ENCODE results near the gene ADAMTS4.
"Not testable (repeated sequence)": the region's sequence is repeated elsewhere in the genome, so short reads cannot be mapped to it uniquely, and the experiment has no call there.

The ADAMTS4 gene, protein sequence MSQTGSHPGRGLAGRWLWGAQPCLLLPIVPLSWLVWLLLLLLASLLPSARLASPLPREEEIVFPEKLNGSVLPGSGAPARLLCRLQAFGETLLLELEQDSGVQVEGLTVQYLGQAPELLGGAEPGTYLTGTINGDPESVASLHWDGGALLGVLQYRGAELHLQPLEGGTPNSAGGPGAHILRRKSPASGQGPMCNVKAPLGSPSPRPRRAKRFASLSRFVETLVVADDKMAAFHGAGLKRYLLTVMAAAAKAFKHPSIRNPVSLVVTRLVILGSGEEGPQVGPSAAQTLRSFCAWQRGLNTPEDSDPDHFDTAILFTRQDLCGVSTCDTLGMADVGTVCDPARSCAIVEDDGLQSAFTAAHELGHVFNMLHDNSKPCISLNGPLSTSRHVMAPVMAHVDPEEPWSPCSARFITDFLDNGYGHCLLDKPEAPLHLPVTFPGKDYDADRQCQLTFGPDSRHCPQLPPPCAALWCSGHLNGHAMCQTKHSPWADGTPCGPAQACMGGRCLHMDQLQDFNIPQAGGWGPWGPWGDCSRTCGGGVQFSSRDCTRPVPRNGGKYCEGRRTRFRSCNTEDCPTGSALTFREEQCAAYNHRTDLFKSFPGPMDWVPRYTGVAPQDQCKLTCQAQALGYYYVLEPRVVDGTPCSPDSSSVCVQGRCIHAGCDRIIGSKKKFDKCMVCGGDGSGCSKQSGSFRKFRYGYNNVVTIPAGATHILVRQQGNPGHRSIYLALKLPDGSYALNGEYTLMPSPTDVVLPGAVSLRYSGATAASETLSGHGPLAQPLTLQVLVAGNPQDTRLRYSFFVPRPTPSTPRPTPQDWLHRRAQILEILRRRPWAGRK

DNA sequence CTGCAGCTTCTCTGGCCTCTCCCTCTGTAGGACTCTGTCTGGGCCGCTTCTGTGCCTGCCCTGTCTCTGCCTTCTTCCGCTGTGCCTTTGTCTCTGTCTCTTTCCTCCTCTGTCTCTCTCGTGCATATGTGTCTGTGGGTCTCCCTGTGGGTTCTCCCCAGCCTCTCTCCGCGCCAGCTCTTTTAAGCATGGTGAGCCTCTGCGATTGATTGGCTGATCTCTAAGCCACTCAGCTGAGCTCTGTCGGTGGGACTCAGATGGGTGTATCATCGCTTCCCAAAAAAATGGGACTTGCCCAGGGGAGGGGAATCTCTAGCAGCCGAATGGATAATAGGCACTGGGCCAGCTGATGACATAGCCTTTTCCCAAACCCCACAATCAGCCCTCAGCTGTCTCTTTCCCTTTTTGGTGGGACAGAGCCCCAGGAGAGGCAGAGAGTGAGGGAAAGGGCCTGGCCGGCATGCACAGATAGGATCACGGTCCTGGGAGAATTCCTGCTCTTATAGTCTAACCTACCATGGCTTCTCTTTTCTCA is at the start of gene ADAMTS4:
Gene ADAMTS4 (minus strand): TSS at position 158 of the 535 bp plus-strand sequence. CDS start 427 bp downstream, outside the sequence.
- peak; percentile 67 for DNase-seq (ENCODE audit: low read depth)

DNA sequence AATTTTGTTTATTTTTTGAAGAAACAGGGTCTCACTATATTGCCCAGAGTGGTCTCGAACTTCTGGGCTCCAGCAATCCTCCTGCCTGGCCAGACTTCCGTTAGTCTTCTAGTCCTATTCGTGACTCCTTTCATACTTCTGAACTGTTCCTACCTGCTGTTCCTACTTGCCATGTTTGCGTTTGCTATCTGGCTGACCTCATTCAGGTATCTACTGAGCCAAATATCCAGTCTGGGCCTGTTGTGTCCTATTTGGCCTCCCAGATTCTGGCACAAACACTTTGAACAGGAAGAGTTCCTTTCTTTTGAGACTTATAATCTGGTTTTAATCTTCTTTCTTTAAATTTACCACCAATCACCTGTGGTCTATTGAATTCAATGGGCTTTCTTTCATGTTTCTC is 46.0 kb upstream of the ADAMTS4 start:
- DNase-seq (ENCODE audit: low read depth): no peak

DNA sequence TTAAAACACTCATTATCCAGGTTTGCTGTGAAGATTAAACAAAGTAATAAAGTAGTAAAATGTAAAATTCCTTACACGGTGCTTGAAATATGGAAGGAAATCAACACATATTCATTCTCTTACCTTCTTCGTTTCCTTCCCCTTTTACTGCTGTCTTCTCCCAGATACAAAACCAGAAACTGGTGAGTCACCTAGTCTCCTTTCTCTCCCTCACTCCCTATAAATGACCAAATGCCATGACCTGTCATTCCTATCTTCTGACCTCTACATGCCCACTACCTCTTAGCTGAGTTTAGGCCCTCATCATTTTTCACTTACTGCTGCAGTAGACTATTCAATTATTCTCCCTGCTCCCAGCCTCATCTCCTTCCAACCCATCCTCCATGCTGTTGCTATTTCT is 43.5 kb upstream of the ADAMTS4 start:
- DNase-seq (ENCODE audit: low read depth): no peak

DNA sequence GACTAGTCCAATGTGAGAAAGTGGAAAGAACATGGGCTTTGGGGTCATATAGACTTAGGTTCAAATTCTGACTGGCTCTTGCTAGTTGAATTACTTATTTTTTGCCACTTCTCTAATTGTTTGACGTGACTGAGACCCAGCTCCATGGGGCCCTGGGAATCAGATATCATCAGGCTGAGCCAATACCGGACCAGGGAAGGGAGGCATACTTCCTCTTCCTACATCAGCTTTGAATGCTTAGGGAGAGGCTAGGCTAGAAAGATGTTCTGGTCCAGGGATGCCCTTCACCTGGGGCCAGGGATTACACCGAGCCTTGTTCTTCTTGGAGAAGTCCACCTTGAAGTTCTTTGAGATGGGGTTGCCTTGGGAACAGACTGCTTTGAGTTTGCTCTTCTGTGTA is 42.8 kb upstream of the ADAMTS4 start:
- no peak for DNase-seq (ENCODE audit: low read depth)

DNA sequence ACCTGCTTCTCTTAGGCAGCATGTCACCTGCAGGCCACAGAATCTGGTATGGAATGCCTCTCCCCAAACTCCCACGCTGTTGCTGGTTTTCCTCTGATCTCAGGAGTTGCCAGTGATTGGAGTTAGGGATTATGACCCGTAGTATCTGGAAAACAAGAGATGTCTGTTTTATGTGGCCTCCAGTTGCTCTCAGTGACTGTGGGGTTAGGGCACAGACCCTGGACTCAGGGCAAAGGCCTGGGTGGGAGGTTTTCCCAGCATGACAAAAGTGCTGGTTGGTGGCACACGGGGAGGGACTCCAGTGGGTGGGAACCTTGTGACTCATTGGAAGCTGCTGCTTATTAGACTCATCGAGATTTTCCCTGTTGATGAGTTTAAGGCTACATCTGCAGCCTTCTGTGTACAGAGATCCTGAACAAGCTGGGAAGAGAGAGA is 39.2 kb upstream of the ADAMTS4 start, which contains the start of gene NR1I3:
Gene NR1I3 (minus strand): TSS at position 165 of the 435 bp plus-strand sequence. CDS start 1,638 bp downstream, outside the sequence.
- DNase-seq (ENCODE audit: low read depth): no peak

DNA sequence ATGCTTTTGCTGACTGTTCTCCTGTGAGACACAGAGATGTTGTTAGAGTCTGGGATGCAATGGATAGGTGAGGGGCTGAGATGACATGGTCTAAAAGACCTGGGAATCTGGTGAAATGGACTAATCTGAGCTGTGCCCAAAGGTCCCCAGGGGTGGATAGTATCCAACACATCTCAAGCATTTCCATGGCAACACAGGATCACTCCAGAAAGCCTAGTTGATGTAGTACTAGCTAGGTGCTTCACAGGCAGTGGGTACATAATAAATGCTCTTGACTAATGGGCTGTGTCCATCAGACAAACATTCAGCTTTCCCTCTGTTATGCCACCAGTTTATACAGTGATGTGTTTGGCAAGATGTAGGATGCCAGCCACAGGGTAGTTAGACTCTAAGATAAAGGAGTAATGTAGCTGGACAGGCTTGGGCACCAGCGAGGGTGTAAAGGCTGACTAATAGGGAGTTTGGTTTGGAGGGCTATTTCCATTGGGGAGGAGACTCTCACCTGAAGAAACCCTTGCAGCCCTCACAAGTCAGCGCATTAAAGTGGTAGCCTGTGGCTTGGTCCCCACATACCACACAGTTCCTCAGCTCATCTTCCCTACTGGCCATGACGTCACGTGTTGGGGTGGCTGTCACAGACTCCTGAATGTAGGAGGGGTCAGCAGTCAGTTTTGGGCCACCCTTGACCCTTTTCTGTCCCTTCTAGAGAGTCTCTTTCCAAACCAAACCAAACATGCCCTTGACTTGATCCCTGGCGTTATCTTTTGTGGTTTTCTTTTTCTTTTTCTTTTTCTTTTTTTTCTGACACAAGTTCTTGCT is 37.3 kb upstream of the ADAMTS4 start:
- DNase-seq (ENCODE audit: low read depth): no peak

DNA sequence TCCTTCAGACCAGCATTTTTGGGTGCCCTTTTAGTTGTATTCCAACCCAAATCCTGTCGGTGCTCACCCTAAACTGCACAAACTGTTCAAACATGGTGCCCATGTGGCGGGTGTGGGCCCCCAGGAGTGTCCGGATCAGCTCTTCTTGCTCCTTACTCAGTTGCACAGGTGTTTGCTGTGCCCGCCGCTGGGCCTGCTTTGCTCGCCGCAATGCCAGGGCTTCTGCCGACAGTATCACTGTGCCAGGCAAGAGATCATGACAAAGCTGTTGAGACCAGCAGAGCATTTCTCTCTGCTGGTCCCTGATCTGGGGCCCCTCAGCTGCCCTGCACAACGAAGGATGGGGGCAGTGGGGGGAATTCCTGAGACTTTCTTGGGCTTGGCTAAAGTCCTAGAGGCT is 34.2 kb upstream of the ADAMTS4 start:
- no peak for DNase-seq (ENCODE audit: low read depth)

DNA sequence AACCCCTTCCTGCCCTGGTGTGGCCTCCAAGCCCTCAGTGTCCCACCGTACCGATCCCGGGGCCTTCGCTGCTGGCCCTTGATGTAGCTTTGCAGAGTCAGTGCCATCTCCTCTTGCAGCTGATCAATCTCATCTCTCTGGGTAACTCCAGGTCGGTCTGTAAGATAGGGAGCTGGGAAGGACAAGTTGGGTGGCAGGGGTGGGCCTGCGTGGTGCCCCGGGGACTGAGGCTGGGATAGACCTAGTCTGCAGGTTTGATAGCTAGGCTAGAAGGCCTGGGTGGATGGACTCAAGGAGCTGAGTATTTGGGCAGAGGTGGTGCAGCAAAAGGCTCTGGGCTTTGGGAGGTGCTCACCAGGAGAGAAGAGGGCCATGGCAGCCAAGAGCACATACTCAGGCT is 31.9 kb upstream of the ADAMTS4 start:
- DNase-seq (ENCODE audit: low read depth): no peak

DNA sequence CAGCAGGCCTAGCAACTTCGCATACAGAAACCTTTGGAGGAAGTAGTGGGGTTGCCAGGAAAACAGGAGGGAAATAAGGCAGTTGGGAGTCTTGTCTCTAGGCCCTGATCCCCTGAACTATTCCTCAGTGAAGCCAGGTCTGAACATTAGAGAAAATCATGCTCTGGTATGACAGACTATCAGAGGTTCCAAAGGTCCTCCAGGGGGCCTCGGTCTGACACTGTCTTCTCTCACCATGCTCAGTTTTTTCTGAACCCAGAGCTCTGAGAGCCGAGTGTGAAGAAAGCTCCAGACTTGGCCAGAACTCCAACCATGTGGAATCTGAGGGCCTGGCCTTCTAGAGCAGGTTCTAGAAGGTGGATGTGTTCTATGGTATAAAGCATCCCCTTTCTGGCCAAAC is 31.0 kb upstream of the ADAMTS4 start:
- no peak for DNase-seq (ENCODE audit: low read depth)

DNA sequence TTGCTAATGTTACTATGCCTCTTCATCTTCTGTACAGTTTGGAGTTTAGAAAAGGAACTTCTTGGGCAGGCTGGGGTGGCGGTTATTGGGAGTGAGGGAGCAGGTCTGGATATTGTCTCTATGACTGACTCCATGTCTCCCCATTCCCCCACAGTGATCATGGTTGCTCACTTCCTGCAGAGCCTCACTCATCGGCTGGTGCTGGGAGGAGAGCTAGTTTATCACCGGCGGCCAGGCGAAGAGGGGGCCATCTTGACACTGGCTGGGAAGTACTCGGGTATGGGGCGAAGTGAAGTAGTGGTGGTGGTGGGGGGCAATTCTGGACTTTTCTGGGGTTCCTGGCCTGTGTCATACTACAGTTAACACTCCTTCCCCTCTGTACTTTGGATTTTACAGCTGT is 29.2 kb upstream of the ADAMTS4 start:
- no peak for DNase-seq (ENCODE audit: low read depth)

DNA sequence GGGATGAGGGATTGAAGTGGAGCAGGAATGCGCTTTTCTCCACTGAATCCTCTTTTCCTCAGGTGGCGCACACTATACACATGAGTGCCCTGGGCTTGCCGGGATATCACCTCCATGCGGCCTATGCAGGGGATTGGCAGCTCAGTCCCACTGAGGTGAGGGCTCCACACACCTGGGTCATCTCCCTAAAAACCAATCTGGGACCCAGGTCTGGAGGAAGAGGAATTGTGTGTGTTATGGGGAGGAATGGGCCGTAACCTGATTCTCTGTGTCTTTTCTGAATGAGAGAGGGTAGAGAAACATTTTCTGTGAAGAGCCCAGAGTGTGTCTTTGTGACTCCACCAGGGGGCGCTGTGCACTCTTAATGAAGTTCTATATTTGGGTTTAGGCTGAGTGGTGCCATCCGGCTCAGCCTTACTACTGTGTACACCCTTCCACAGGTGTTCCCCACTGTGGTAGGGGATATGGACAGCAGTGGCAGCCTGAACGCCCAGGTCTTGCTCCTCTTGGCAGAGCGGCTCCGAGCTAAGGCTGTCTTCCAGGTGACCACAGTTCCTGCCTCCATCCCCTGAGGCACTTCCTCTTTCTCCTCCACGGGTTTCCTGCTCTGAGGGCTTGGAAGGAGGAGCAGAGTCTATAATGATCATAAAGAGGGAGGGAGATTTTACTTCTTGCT is 28.5 kb upstream of the ADAMTS4 start:
- no peak for DNase-seq (ENCODE audit: low read depth)

DNA sequence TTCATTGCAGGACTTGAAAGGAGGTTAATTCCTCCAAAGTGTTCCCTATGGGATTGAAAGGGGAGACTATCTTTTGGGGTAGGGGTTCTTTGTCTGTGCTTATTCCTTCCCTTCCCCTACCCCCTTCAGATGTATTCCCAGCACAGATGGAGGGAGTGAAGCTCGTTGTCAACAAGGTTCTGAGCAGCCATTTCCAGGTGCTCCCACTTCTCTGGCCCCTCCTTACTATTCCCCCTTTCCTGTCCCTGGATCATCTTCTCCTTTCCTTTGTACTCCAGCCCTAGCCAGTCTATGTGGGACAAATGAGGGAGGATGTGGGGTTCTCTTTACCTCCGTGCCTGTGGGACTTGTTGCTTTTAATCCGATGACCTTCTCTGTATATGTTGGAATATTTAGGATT is 27.9 kb upstream of the ADAMTS4 start:
- no peak for DNase-seq (ENCODE audit: low read depth)

DNA sequence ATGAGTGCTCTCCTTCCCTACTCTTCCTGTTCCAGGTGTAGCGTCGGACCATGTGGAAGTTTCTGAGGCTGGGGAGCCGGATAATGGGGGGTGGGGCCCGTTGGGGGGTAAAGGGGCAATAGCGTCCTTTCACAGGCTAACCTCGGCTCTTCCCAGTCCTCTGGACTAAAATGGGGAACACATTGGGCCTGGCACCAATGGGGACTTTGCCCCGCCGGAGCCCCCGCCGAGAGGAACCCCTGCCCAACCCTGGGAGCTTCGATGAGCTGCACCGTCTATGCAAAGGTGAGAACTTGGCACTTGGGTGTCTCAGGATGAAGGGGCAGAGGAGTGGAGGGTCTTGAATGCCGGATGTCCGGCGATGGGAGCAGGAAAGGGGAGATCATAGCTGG is 27.5 kb upstream of the ADAMTS4 start:
- no peak for DNase-seq (ENCODE audit: low read depth)

DNA sequence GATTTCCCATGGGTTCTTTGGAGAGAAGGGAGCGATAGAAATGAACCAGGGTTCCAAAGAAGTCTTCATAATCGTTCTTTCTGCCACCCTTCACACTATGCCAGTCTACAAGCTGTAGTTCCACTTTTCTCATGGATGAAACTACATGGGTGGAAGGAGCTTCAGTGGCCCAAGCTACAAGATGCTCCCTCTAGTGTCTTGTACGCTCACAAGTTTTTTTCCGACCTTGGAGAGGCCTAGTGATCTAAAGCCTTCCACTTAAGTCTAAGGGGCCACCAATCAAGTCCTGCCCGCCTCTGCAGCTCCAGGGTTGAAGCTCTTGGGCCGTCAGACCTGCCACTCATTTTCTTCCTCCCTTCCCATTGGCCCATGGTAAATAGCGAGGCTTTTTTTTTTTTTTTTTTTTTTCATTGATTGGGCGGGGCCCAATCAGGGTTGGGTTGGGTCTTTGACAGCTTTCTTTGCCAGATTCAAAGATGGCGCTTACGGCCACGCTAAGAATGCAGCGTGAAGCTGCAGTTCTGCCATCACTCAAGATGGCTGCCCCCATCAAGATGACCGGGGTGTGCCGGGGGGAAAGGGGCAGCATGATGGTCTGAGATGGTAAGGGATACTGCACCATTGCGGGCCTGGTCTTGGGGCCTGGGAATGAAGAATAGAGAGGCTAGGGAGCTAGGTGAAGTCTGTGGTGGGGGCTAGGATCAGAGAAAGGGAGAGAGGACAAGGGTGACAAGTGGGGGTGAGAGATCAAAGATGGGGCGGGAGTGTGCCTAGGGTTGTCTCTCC is 26.9 kb upstream of the ADAMTS4 start, which contains the start of gene TOMM40L:
Gene TOMM40L (plus strand): TSS at position 527 of the 786 bp plus-strand sequence. CDS start 430 bp downstream, outside the sequence.
- DNase-seq (ENCODE audit: low read depth): peak; percentile 99

DNA sequence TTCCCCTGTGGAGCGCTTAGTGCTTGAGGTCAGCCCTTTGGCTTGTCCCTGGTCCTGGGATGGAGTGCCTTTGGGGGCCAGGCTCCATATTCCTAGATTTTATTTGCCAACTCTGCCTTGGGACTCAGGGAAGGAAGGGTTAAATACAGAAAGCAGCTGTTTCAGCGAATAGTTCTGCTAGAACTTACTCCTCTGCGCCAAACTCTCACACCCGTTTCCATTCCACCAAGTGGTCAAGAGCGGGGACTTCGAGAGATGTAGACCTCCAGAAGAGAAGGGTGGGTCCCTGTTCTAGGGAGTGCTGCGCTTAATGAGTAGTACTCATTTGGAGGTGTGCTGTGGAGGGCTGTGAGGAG is 26.3 kb upstream of the ADAMTS4 start:
- DNase-seq (ENCODE audit: low read depth): no peak

DNA sequence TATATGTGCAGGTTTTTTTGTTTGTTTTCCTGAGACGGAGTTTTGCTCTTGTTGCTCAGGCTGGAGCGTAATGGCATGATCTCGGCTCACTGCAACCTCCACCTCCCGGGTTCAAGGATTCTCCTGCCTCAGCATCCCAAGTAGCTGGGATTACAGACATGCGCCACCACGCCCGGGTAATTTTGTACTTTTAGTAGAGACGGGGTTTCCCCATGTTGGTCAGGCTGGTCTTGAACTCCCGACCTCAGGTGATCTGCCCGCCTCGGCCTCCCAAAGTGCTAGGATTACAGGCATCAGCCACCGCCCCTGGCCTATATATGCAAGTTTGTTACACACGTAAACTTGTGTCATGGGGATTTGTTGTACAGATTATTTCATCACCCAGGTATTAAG is 25.8 kb upstream of the ADAMTS4 start:
- DNase-seq (ENCODE audit: low read depth): not testable (repeated sequence)

DNA sequence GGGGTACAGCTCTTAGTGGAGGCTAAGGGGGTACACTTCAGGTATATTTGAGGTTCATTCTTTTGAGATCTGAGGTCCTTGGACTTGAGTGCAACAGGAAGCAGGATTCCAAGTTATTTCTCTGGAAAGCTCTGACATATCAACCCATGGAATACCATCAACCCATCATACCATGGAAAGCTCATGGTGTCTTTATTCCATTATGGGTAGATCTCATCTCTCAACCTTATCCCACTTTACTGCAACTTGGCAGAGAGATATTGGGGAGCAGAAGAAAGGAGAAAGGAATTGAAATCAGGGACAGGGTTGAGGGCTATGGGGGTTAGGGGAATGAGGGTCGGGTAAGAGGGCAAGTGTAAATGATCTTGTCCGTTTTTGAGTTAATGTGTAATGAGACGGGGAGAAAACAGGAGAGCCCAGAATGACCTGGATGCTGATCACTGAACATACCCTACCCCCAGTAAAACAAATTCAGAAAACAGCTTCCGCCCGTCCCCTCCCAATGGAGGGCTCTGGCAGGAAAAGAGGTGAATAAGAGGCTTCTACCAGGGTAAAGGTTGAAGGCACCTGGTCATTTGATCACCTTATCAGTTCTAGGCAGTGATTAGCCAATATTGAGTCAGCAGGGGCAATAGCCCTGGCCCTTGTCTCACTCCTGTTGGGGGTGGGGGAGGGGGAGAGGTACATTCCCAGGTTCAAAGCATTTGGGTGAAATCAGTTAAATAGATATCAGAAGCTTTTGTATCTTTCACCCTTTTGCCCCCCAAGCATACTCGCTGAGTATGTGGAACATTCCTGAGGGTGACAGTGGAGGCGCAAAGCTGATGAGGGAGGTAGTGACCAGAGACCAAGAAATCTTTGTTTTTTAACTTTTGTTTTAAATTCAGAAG is 25.2 kb upstream of the ADAMTS4 start:
- no peak for DNase-seq (ENCODE audit: low read depth)

DNA sequence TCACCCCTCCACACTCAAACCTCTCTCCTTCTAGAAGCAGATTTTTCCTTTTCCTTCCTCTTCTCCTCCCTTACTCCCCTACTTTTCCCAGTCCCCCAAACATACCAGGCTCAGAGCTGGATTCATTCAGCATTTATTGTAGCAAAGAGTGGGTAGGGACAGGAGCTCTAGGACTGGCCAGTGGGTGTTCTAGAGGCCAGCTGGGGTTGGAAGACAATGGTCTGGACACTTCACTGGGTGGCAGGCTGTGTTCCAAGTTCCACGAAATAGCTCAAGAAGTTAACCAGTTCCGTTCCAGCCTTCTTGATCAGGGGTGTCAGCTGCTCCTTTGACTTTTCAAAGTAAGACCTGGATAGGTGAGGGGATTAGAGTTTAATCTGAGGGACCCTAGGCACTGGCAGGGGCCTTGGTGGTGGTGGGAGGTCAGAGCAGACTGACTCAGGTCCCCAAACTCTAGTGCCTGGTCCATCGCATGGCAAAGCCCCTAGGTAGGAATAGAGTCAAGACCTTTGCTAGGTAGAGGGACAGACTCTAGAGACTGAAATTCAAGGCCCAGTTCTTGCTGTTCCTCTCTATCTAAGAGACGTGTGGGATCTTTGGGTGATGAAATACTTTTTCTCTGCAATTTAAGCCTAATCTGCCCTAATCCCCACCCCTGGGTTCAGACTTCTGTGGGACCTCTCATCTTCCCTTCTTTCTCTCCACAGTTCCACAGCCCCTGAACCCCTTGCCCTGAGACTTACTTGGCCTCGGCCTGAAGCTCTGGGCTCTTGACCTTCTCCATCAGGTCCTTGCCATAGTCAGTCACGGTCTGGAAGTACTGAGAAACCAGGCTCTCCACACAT is 23.5 kb upstream of the ADAMTS4 start:
- DNase-seq (ENCODE audit: low read depth): no peak
